ENCODE measurements around the gene NOTCH2.
"Not testable (repeated sequence)": the region's sequence is repeated elsewhere in the genome, so short reads cannot be mapped to it uniquely, and the experiment has no call there.

DNA sequence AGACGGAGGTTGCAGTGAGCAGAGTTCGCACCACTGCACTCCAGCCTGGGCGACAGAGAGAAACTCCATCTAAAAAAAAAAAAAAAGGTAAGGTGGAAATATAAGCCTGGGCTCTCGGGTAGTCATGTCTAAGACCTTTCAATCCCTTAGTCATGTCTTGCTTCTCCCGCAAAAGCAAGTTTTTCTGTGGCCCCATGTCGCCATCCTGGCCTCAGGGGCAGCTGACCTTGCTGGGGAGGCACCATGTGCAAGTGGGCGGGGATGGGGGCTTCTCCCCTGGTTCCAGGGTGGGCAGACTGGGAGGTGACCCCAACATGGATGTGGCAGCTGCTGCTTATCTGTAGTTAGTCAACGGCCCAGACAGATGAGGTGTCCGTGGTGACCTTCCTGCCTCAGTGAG is 40.2 kb upstream of the NOTCH2 start:
- TF ChIP-seq, protein P1, sequence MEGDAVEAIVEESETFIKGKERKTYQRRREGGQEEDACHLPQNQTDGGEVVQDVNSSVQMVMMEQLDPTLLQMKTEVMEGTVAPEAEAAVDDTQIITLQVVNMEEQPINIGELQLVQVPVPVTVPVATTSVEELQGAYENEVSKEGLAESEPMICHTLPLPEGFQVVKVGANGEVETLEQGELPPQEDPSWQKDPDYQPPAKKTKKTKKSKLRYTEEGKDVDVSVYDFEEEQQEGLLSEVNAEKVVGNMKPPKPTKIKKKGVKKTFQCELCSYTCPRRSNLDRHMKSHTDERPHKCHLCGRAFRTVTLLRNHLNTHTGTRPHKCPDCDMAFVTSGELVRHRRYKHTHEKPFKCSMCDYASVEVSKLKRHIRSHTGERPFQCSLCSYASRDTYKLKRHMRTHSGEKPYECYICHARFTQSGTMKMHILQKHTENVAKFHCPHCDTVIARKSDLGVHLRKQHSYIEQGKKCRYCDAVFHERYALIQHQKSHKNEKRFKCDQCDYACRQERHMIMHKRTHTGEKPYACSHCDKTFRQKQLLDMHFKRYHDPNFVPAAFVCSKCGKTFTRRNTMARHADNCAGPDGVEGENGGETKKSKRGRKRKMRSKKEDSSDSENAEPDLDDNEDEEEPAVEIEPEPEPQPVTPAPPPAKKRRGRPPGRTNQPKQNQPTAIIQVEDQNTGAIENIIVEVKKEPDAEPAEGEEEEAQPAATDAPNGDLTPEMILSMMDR (IDR thresholded peaks at IDR 0.05), result not testable (repeated sequence)
- not testable (repeated sequence) for TF ChIP-seq POLR2A (IDR thresholded peaks at IDR 0.05)

All from right lobe of liver (tissue), 4 donors.